ENCODE measurements around the gene POC1B.

The POC1B gene

GRCh38 chr12:89525824-89526770 is at the start of gene POC1B:
TSS of gene POC1B (minus strand) at chr12:89526047. CDS start at chr12:89525895, 152 bp downstream.
- in situ Hi-C loops (cut with HindIII; ENCODE audit: low sequenced_read_pairs): loop anchor here (5.0 kb wide), 1 partner anchor 54 kb away; no protein-coding TSS in a partner anchor

DNA sequence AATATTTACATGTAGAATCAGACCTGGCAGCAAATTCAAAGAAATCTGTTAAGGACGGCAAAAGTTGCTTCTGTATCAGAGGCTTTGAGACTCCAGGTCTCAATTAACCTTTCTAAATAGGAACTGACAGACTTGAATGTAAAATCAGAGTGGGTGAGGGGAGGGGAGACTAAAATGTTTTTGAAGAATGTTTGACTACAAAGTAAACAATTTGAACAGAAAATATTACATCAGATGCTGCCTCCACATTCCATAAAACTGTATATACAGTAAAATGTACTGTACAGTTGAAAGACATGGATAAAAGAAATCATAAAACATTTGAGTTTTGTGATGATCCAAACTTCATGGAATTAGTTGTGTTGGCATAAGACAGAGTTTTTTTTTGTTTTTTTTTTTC is 49.5 kb upstream of the POC1B start:
- in situ Hi-C loops (cut with HindIII; ENCODE audit: low sequenced_read_pairs): loop anchor here (5.0 kb wide), 1 partner anchor 68 kb away; no protein-coding TSS in a partner anchor

GRCh38 chr12:89574736-89575208 is 48.9 kb upstream of the POC1B start:
- in situ Hi-C loops (cut with HindIII; ENCODE audit: low sequenced_read_pairs): loop anchor here (5.0 kb wide), 1 partner anchor 67 kb away; no protein-coding TSS in a partner anchor

GRCh38 chr12:89573051-89573810 is 47.4 kb upstream of the POC1B start:
- in situ Hi-C loops (cut with HindIII; ENCODE audit: low sequenced_read_pairs): no loop called here

DNA sequence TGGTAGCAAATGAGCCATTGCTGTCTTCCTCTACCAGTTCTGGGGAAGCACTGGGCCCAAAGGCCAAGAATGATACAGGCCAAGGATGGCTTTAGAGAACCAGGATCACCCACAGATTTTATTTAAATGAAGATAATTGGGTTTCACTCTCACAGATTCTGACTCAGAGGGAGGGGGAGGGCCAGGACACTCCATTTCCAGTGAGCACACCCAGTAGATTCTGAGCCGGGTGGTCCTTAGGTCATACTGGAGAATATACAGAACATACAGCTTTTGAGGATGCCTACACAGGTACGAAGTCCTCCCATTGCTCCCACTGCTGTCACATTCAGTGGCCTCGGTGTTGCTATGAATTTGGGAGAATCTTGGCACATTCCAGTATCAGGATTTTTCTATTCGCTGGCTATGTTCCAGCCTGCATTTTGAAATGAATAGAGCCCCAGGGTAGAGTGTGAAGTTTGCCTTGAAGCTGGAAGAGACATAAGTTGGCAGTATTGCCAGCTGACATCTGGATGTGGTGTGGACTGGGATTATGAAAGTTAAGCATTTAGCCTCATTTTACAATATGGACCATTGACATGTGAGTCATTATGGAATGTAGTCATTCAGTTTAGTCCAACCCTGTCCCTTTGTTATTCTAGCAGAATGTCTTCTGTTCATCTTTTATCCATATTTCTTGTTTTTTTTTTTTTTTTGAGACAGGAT is 45.8 kb upstream of the POC1B start:
- in situ Hi-C loops (cut with HindIII; ENCODE audit: low sequenced_read_pairs): no loop called here

GRCh38 chr12:89568484-89568883 is 42.6 kb upstream of the POC1B start:
- in situ Hi-C loops (cut with HindIII; ENCODE audit: low sequenced_read_pairs): no loop called here

DNA sequence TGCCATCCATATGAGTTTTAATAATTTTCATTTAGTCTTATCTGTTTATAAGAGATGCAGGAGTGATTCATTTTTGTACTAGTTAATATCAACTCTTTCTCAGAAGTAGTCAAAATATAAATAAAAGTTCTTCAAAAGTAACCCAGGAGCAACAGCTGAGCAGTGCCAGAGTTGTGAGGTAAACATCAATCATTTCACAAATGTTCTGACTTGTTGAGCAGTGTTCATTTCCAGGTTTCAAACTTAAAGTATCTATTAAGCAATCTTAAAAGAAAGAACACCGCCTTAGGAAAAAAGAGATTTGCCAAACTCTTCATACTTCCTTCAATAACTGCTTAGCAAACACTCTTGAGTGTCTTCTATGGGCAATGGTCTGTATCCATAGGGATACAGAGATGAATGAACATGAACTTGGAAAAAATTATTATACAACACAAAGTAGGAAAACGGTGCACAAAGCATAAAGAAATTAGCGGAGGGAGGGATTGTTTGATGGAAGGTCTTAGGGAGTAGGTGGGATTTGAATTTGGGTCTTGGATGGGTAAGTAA is 41.9 kb upstream of the POC1B start:
- in situ Hi-C loops (cut with HindIII; ENCODE audit: low sequenced_read_pairs): no loop called here

DNA sequence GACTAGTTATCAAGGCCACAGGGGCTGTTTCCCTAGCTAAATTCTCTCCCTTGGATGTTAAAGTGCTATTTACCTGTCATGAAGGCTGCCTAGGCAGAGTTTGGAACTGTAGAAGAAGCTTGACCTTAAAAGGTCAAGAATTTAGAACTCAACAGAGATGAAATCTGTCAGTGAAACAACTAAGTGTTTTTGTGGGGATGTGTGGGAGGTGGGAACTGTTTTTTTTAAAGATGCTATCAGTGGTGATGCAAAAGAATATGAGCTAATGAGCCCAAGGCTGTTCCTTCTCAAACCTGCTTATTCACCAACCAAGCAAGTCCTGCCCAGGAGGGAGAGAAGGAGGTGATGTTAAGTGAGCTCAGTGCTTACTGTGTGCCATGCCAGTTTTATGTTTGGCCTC is 40.8 kb upstream of the POC1B start:
- in situ Hi-C loops (cut with HindIII; ENCODE audit: low sequenced_read_pairs): no loop called here

- in situ Hi-C loops (cut with HindIII; ENCODE audit: low sequenced_read_pairs): no loop called here
Observed at GRCh38 chr12:89565002-89565401, 39.2 kb upstream of the POC1B start.

DNA sequence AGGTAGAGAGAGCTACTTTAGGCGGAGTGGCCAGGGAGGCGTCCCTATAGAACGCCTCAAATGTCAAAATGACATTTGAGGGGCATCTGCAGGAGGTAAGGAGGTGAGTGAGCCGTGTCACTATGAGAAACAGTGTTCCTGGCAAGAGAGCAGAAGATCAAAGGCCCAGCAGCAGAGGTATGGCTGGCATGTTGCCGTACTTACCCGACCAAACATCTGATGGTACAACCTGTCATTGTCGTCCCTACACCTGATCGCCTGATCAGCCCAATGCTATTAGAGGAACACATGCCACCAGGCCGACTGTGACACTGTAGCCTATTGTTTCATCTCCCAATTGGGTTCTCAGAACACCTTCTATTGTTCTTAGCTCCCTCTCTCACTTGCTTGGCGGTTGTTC is 33.9 kb upstream of the POC1B start:
- in situ Hi-C loops (cut with HindIII; ENCODE audit: low sequenced_read_pairs): no loop called here

DNA sequence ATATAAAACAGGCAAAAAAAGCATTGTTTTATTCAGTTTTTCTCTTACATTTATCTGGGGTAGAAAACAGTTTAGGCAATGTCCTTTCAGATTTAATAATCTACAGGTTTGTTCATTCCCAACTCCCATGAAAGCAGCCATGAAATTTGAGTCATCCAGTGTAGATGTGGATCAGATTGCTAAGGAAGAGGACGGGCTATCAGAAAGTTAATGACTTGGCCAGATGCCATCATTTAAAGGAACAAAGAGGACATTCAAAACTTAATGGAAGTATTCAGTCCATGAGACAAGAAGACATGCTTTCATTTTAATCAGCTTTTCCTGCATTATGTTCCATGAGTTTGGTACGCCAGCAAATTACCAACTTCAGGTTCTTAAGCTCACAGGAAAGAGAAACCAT is 31.1 kb upstream of the POC1B start:
- in situ Hi-C loops (cut with HindIII; ENCODE audit: low sequenced_read_pairs): no loop called here

DNA sequence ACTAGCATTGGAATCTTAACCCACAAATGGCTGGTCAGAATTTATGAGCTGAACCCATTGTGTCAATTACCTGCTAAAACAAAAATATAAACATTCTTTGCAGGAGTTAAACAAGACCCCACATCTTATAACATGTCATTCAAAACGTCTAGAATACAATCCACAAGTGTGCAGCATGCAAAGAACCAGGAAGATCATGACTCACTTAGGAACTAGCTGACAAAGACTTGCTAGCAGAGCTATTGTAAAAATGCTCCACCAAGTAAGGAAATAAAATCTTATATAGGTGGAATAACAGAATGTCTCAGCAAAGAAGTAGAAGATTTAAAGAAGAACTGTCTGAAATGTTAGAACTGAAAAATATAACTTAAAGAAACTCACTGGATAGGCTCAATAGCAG is 26.5 kb upstream of the POC1B start:
- in situ Hi-C loops (cut with HindIII; ENCODE audit: low sequenced_read_pairs): no loop called here

GRCh38 chr12:89551747-89552146 is 25.9 kb upstream of the POC1B start:
- in situ Hi-C loops (cut with HindIII; ENCODE audit: low sequenced_read_pairs): no loop called here

DNA sequence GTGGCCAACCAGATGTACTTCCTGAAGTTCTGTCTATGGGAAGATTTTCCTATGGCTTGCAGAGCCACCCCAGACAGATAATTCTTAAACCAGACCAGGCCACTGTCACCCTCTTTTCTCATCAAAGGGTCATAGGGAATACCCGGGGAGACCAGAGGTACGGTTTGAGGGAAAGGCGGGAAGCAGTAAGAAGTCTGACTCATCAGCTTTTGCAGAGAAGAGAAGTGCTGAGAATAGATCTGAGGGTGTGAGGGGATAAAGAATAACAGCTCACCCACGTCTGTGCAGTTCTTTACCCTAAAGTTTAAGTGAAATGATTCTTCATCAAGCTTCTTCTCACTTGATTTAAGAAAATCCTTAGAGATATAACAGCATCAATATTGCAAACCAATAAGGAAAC is 21.3 kb upstream of the POC1B start:
- in situ Hi-C loops (cut with HindIII; ENCODE audit: low sequenced_read_pairs): no loop called here

DNA sequence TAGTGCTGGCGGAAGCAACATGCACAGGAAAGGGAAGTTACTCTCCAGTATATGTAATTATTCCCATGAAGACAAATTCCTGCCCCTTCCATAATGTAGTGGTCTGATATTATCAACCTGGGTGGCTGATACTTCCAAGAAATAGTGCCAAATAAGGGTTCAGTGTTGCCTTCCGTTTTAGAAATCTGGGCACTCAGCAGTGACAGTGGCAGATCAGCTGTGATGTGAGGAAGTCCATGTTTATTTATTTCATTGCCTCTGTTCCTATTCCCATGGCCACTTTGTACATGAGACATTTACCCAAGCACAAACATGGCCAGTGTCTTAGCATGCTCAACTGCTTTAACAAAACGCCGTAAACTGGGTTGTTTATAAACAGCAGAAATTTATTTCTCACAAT is 20.3 kb upstream of the POC1B start:
- in situ Hi-C loops (cut with HindIII; ENCODE audit: low sequenced_read_pairs): no loop called here

GRCh38 chr12:89544681-89545184 is 18.9 kb upstream of the POC1B start:
- in situ Hi-C loops (cut with HindIII; ENCODE audit: low sequenced_read_pairs): no loop called here

GRCh38 chr12:89544022-89544421 is 18.2 kb upstream of the POC1B start:
- in situ Hi-C loops (cut with HindIII; ENCODE audit: low sequenced_read_pairs): no loop called here

GRCh38 chr12:89542912-89543592 is 17.2 kb upstream of the POC1B start:
- in situ Hi-C loops (cut with HindIII; ENCODE audit: low sequenced_read_pairs): no loop called here

- in situ Hi-C loops (cut with HindIII; ENCODE audit: low sequenced_read_pairs): no loop called here
Observed at GRCh38 chr12:89542236-89542635, 16.4 kb upstream of the POC1B start.

- in situ Hi-C loops (cut with HindIII; ENCODE audit: low sequenced_read_pairs): no loop called here
Observed at GRCh38 chr12:89540586-89540985, 14.7 kb upstream of the POC1B start.
